ENCODE results near the gene WNT3A. TPM values are rescaled to one million over a fixed set of nuclear protein-coding genes. Genes with fewer than 3 reads are reported as not detected.

The WNT3A gene
- total RNA-seq, 1 donor from 2014 or later: not detected

GRCh38 chr1:228074954-228075730, 68.3 kb downstream of the WNT3A start:
- Mint-ChIP-seq H3K27me3 (ENCODE audit: low read depth) (no peaks in the 10 kb centered on the region), H3K4me3 (ENCODE audit: unreplicated experiment) (no peak overlapping the region), H3K36me3 (ENCODE audit: low read depth) (no peaks in the 10 kb centered on the region), H3K4me1 (ENCODE audit: low read depth) (no peaks in the 10 kb centered on the region), H3K9me3 (ENCODE audit: low read depth) (no peaks in the 10 kb centered on the region), H3K27ac (ENCODE audit: unreplicated experiment) (no peak overlapping the region)
- DNase-seq (ENCODE audit: low spot score): no peak
- TF ChIP-seq CTCF (IDR thresholded peaks at IDR 0.05): no peak

DNA sequence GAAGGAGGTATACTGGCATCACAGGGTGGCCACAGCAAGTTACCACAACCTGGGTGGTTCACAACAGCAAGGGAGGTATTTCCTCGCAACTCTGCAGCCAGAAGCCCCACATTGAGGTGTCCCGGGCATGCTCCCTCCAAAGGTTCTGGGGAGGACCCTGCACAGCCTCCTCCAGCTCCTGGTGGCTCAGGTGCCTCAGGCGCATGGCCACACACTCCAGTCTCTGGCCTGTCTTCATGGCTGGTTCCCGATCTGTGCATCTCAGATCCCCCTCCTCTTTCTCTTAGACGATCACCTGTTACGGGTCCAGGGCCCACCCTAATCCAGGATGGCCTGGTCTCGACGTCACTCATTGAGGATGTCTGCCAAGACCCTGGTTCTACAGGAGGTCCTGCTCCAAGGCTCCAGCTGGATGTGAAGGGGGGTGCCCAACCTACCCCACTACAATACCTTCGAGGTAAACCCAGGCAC, 69.0 kb downstream of the WNT3A start:
- Mint-ChIP-seq H3K4me3 (ENCODE audit: unreplicated experiment) (no peak overlapping the region), H3K27ac (ENCODE audit: unreplicated experiment) (no peak overlapping the region), H3K4me1 (ENCODE audit: low read depth) (no peaks in the 10 kb centered on the region), H3K36me3 (ENCODE audit: low read depth) (no peaks in the 10 kb centered on the region), H3K27me3 (ENCODE audit: low read depth) (no peaks in the 10 kb centered on the region), H3K9me3 (ENCODE audit: low read depth) (no peaks in the 10 kb centered on the region)
- no peak for TF ChIP-seq CTCF (IDR thresholded peaks at IDR 0.05)
- no peak for DNase-seq (ENCODE audit: low spot score)

DNA sequence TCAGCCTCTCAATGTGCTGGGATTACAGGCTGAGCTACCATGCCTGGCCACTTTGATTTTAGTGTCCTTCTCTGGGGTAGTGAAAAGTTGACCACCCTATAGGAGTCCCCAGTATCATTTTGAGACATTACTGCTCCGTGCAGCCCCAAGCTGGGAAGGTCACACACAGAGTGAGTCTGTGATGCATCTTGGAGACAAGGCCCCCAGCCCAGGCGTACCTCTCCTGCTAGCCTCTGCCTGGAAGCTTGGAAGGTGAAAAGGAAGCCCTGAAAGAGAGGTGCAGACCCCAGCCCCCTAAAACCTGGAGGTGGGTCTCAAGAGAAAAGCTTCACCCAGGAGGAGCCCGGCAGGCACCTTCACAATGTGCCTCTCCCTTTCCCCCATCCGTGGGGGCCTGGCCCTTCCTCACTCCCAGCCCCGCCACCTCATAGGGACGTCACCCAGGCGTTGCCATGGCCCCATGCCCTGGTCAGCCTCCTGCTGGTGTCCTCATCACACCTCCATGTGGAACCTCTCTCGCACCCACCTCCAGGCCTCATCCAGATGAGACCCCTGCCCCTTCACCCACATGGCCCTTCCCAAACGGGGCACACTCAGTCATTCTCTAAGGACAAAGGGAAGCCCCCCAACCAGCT, 70.1 kb downstream of the WNT3A start:
- TF ChIP-seq CTCF (IDR thresholded peaks at IDR 0.05): no peak
- Mint-ChIP-seq H3K4me3 (ENCODE audit: unreplicated experiment) (no peak overlapping the region), H3K4me1 (ENCODE audit: low read depth) (peaks cover 8% of the 10 kb centered on the region), H3K27me3 (ENCODE audit: low read depth) (no peaks in the 10 kb centered on the region), H3K9me3 (ENCODE audit: low read depth) (no peaks in the 10 kb centered on the region), H3K27ac (ENCODE audit: unreplicated experiment) (no peak overlapping the region), H3K36me3 (ENCODE audit: low read depth) (no peaks in the 10 kb centered on the region)
- DNase-seq (ENCODE audit: low spot score): no peak

- DNase-seq (ENCODE audit: low spot score): no peak
- Mint-ChIP-seq H3K27me3 (ENCODE audit: low read depth) (no peaks in the 10 kb centered on the region), H3K4me1 (ENCODE audit: low read depth) (peaks cover 8% of the 10 kb centered on the region), H3K4me3 (ENCODE audit: unreplicated experiment) (no peak overlapping the region), H3K9me3 (ENCODE audit: low read depth) (no peaks in the 10 kb centered on the region), H3K27ac (ENCODE audit: unreplicated experiment) (no peak overlapping the region), H3K36me3 (ENCODE audit: low read depth) (no peaks in the 10 kb centered on the region)
- TF ChIP-seq CTCF (IDR thresholded peaks at IDR 0.05): no peak
Observed at GRCh38 chr1:228077565-228078330, 71.0 kb downstream of the WNT3A start.

DNA sequence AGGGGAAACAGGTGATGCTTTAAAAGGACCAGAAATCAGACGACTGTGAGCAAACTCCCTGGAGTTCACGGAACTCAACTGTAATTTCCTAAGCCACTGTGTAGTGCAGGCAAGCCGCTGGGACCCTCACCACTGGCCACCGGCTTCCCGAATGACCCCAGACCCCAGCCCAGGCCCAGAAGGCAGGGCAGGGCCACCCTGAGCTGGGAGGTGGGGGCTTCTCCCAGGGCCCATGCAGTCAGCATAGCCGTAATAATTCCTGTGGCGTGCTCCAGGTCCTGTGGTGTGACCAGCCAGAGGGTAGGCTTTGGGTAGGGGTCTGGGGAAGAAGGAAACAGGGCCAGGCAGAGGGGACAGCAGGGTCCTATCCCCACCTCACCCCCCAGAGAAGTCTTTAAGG, 72.2 kb downstream of the WNT3A start:
- H3K27ac Mint-ChIP-seq (ENCODE audit: unreplicated experiment): no peak overlapping the region
- TF ChIP-seq CTCF (IDR thresholded peaks at IDR 0.05): no peak
- no peaks in the 10 kb centered on the region for H3K27me3 Mint-ChIP-seq (ENCODE audit: low read depth)
- no peaks in the 10 kb centered on the region for H3K9me3 Mint-ChIP-seq (ENCODE audit: low read depth)
- no peak for DNase-seq (ENCODE audit: low spot score)
- H3K36me3 Mint-ChIP-seq (ENCODE audit: low read depth): peaks cover 8% of the 10 kb centered on the region
- no peak overlapping the region for H3K4me3 Mint-ChIP-seq (ENCODE audit: unreplicated experiment)
- peaks cover 13% of the 10 kb centered on the region for H3K4me1 Mint-ChIP-seq (ENCODE audit: low read depth)
